ENCODE results near the gene MRTFB.

MRTFB gene

GRCh38 chr16:14063618-14064581 is 7.2 kb upstream of the MRTFB start:
- no peak for DNase-seq

- no peak for DNase-seq
These were observed 1.3 kb upstream of the MRTFB start for GRCh38 chr16:14069818-14070217.

GRCh38 chr16:14070555-14070876 is 603 bp upstream of the MRTFB start:
- no peak for DNase-seq

DNA sequence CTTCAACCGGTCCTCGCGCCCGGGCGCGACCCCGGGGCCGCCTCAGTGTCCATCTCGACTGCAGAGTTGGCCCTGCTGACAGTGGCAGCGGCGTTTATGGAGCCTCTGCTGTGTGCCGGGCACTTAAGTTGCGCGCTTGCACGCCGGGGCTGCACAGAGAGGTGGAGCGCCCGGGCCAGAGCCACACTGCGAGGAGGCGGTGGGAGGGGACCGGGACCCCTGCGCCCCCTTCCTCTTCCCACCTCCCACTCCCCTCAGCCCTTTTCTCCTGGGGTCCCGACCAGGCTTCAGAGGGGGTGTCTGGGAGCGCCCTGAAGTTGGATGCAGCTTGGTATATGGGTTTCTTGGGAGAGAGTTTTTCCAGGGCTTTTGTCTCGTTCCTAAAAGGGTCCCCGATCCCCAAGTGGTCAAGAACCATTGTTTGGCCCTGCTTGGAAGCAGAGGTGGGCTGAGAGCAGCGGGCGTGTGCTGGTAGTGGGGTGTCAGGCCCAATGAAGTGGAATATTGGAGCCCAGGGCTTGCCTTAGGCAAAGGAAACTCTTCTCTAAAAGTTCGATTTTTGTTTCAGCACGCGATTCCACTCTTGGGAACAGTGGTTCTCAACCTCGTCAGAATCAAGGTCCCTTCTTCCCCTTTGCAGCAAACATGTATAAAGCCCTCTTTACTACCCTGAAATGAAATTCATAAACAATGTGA is 605 bp downstream of the MRTFB start:
- DNase-seq, result peak in 1 of 3 donors; percentile 6

GRCh38 chr16:14072360-14072759 is 1.2 kb downstream of the MRTFB start:
- no peak for DNase-seq

DNA sequence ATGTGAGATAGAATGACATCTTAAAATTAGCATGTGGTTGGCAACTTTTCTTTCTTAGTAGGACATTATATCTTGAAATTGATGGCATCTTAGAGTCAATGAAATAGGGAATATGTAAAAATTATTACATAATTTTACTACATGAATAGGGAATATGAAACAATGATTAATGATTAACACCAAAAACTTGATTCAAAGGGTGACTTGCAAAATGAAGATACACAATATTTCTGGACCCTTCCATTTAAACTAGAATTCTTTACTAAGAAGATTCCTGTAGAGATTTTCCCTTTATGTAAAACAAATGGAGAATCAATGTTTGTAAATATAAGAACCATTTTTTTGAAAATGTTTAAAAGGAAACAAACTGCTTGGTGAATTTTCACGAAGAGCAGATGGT is 3.4 kb downstream of the MRTFB start:
- DNase-seq, result no peak

DNA sequence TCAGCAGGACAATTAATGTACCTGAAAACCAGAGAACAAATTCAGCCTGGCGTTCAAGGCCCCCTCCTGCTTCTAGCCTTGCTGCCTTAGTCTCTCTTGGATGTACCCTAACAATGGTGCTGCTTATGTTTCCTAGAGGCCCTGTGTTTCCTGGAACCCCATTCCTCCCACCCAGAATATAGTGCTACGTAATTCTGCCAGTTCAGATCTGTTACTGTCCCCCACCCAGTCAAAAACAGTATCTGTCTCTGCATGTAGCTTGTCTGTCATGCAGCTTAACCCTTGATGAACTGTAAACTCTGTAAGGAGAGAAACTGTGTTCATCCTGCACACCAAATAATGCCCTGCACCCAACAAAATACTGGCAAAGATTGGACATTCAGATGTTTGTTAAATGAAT is 6.8 kb downstream of the MRTFB start:
- DNase-seq, result no peak

DNA sequence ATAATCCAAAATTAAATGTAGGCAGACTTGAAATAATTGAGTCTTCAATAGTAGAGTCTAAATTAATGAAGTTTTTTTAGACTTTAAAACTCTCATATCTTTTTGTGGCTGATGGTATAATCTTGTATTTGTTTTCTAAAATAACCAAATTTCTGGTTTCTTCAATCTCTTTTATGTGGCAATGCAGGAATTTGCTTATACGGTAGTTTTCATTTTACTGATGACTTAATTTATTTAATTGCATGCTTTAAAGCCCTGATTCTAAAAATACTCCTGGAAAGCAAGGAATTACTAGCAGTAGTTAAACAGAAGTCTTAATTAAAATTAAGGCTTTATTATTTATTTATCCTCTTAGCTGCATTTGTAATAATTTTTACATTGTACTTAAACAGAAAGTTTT is 15.4 kb downstream of the MRTFB start:
- DNase-seq, result no peak

DNA sequence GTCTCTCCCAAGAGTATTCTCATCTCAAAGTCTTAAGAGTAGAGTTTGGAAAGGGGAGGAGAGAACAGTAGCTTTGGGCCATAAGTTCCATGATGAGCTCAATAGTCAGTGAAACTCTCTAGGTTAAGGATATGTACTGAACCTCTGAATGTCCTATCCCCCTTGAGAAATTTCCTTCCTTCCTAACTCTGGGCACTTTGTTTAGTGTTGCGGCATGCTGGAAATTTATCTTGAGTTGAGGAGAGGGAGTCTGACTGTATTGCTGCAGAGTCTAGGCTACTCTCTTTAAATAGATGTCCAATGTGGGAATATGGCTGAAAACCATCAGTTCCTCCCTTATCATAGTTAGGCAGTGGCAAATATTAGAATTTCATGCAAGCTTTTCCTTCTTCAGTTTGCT is 16.1 kb downstream of the MRTFB start:
- peak; percentile 52 to 72 (median 62) for DNase-seq

GRCh38 chr16:14087590-14088154 is 16.6 kb downstream of the MRTFB start:
- no peak for DNase-seq

- DNase-seq, result peak; percentile 54 to 78 (median 77)
These were observed 17.1 kb downstream of the MRTFB start for GRCh38 chr16:14088155-14088753.

GRCh38 chr16:14089283-14089823 is 18.2 kb downstream of the MRTFB start:
- peak in 1 of 3 donors; percentile 14 for DNase-seq

DNA sequence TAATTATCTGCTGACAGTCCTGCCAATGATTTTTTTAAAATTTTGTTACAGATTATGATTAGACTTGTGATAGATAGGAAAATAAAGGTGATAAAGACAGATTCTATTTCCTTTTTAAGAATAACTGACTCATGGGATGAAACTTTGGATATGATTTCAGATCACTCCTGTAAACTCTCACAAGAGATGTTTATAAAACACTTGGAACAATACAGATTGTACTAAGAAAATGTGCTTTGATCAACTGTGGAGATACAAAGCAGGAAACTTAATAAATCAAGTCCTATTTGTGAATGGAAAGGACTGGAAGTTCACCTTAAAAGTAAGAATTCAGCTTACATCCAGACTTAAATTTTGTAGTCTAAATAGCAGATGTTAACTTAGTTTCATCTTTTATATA is 21.4 kb downstream of the MRTFB start:
- no peak for DNase-seq

- no peak for DNase-seq
These were observed 24.9 kb downstream of the MRTFB start for GRCh38 chr16:14095883-14096551.

GRCh38 chr16:14097182-14097959 is 26.3 kb downstream of the MRTFB start:
- DNase-seq, result no peak

- DNase-seq, result no peak
These were observed 27.0 kb downstream of the MRTFB start for GRCh38 chr16:14098081-14098480.

DNA sequence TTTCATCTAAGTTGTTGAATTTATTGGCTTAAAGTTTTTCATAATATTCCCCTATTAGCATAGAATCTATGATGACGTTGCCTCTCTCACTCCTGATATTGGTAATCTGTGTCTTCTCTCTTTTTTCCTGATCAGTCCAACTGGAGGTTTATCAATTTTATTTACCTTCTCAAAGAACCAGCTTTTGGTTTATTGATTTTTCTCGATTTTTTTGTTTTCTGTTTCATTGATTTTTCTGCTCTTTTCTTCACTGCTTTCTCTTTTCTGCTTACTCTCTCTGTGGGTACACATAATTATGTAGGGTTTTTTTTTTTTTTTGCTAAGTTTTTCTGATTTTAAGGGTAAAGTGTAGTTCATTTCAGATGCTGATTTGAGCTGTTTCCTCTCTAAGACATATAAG is 29.7 kb downstream of the MRTFB start:
- no peak for DNase-seq

- no peak for DNase-seq
These were observed 30.3 kb downstream of the MRTFB start for GRCh38 chr16:14101415-14101814.

GRCh38 chr16:14102925-14103720 is 32.0 kb downstream of the MRTFB start:
- DNase-seq, result no peak

GRCh38 chr16:14104066-14104465 is 32.9 kb downstream of the MRTFB start:
- no peak for DNase-seq
